ENCODE results near the gene RASA3. TPM values are rescaled to one million over a fixed set of nuclear protein-coding genes. Genes with fewer than 3 reads are reported as not detected.

RASA3 gene
- total RNA-seq, 1 experiment from 2014 or later, result 9.1 TPM

DNA sequence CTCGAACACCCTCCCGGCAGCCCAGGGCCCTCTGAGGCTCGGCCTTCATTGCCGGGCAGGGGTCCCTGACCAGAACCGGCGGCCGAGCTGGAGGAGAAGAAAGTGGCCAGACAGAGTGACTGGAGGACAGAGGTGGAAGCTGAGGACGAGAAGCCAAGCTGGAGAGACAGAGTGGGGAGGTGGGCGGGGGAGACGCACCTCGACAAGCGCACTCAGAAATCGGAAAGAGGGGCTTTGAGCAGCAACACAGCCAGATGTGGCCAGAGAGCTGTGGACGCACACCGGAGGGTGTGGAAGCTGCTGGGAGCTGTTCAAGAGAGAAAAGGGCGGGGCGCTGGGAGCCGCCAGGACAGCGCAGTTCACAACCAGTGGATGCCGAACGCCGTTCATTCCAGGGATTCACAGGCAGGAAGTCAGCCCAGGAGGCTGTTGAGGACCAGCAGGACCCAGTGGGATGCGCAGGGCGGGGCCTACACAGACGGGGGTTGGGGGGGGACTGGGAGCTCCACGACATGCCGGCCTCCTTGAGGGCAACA, 130.3 kb downstream of the RASA3 start:
- TF ChIP-seq, protein P1, sequence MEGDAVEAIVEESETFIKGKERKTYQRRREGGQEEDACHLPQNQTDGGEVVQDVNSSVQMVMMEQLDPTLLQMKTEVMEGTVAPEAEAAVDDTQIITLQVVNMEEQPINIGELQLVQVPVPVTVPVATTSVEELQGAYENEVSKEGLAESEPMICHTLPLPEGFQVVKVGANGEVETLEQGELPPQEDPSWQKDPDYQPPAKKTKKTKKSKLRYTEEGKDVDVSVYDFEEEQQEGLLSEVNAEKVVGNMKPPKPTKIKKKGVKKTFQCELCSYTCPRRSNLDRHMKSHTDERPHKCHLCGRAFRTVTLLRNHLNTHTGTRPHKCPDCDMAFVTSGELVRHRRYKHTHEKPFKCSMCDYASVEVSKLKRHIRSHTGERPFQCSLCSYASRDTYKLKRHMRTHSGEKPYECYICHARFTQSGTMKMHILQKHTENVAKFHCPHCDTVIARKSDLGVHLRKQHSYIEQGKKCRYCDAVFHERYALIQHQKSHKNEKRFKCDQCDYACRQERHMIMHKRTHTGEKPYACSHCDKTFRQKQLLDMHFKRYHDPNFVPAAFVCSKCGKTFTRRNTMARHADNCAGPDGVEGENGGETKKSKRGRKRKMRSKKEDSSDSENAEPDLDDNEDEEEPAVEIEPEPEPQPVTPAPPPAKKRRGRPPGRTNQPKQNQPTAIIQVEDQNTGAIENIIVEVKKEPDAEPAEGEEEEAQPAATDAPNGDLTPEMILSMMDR (IDR thresholded peaks at IDR 0.05; ENCODE audit: unreplicated experiment), result no peak
- intact Hi-C loops (cut with micrococcal nuclease), result no loop called here
- POLR2A ChIA-PET, result interaction anchor here (2.0 kb wide), 1 partner anchor 13 kb away, joined by 6 read pairs; no protein-coding TSS in a partner anchor
- Mint-ChIP-seq H3K27me3 (ENCODE audit: insufficient read depth, unreplicated experiment) (no peaks in the 10 kb centered on the region), H3K36me3 (ENCODE audit: insufficient read depth, unreplicated experiment) (peaks cover 16% of the 10 kb centered on the region), H3K9me3 (ENCODE audit: unreplicated experiment) (no peaks in the 10 kb centered on the region), H3K4me3 (ENCODE audit: unreplicated experiment) (no peak overlapping the region), H3K27ac (ENCODE audit: low read depth, unreplicated experiment) (no peak overlapping the region), H3K4me1 (ENCODE audit: insufficient read depth, unreplicated experiment) (peaks cover 7% of the 10 kb centered on the region)
- no peak for DNase-seq (ENCODE audit: unreplicated experiment)
- CTCF ChIA-PET, result interaction anchor here (0.6 kb wide), 1 partner anchor 211 kb away, joined by 3 read pairs; no protein-coding TSS in a partner anchor
- no TSS peak for BruUV-seq (replicated peaks)

DNA sequence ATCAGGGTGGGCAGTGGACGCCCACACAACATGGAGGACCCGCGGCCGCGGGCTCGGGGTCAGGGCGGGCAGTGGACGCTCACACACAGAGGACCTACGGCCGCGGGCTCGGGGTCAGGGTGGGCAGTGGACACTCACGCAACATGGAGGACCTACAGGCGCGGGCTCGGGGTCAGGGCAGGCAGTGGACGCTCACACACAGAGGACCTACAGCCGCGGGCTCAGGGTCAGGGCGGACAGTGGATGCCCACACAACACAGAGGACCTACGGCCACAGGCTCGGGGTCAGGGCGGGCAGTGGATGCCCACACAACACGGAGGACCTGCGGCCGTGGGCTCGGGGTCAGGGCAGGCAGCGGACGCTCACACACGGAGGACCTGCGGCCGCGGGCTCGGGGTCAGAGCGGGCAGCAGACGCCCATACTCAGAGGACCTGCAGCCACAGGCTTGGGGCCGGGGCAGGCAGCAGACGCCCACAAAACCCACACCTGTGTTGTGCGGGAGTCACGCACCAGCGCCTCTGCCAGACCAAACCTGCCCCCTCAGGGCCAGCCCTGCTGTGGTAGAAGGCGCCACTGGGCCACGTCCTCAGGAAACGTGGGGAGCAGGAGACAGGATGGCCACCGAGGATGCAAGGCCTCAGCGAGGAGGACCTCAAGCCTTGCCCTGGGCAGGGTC, 131.0 kb downstream of the RASA3 start:
- no peak overlapping the region for H3K27ac Mint-ChIP-seq (ENCODE audit: low read depth, unreplicated experiment)
- peaks cover 7% of the 10 kb centered on the region for H3K4me1 Mint-ChIP-seq (ENCODE audit: insufficient read depth, unreplicated experiment)
- no peak overlapping the region for H3K4me3 Mint-ChIP-seq (ENCODE audit: unreplicated experiment)
- TF ChIP-seq, protein P1 (IDR thresholded peaks at IDR 0.05; ENCODE audit: unreplicated experiment), result no peak
- ChIA-PET CTCF (interaction anchor here (0.6 kb wide), 1 partner anchor 211 kb away, joined by 3 read pairs; no protein-coding TSS in a partner anchor), POLR2A (no interaction called here)
- intact Hi-C loops (cut with micrococcal nuclease), result no loop called here
- H3K36me3 Mint-ChIP-seq (ENCODE audit: insufficient read depth, unreplicated experiment), result peaks cover 16% of the 10 kb centered on the region
- H3K27me3 Mint-ChIP-seq (ENCODE audit: insufficient read depth, unreplicated experiment), result no peaks in the 10 kb centered on the region
- BruUV-seq (replicated peaks), result no TSS peak
- no peak for DNase-seq (ENCODE audit: unreplicated experiment)
- H3K9me3 Mint-ChIP-seq (ENCODE audit: unreplicated experiment), result no peaks in the 10 kb centered on the region

DNA sequence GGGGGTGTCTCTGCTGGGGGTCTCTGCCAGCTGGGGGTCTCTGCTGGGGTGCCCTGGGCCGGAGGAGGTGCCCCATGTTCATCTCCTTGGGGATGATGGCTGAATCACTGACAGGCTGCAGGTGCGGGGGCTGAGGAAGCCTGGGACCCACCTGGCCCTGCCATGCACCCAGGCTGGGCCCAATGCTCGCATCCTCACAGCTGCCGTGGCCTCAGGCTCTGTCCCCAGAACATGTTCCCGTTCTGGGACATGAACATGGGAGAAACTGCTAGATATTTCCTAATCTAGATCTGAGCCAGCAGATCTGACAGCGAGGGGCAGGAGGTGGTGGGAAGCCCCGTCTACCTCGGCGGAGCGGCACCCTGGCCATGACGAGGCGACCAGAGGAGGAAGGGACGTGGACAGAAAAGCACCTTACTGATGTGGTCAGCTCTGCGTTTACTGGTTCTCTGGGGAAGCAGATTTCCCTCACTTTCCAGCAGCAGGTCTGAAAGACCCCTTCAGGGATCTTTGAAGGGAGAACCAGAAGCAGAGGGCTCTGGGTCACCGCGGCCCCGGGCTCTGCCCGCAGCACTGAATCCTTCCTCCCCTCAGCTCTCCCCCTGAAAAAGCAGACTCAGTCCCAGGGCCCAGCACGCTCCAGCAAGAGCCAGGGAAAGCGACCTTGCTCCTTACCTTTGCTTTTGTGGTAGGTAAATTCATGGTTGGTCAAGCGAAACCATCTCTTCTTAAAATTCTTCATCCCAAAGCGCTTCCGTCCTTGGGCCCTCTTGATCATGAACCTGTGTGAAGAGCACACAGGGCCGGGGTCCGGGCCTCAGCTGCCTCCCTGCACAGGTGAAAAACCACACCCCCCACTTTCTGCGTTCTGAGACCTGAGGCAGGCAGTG, 132.0 kb downstream of the RASA3 start:
- H3K36me3 Mint-ChIP-seq (ENCODE audit: insufficient read depth, unreplicated experiment), result peaks cover 16% of the 10 kb centered on the region
- peaks cover 7% of the 10 kb centered on the region for H3K4me1 Mint-ChIP-seq (ENCODE audit: insufficient read depth, unreplicated experiment)
- H3K27ac Mint-ChIP-seq (ENCODE audit: low read depth, unreplicated experiment), result no peak overlapping the region
- ChIA-PET POLR2A (interaction anchor here (1.5 kb wide), 1 partner anchor 15 kb away, joined by 3 read pairs; no protein-coding TSS in a partner anchor), CTCF (no interaction called here)
- intact Hi-C loops (cut with micrococcal nuclease), result no loop called here
- TF ChIP-seq, protein P1 (IDR thresholded peaks at IDR 0.05; ENCODE audit: unreplicated experiment), result no peak
- no peaks in the 10 kb centered on the region for H3K27me3 Mint-ChIP-seq (ENCODE audit: insufficient read depth, unreplicated experiment)
- no peak overlapping the region for H3K4me3 Mint-ChIP-seq (ENCODE audit: unreplicated experiment)
- no peak for DNase-seq (ENCODE audit: unreplicated experiment)
- no peaks in the 10 kb centered on the region for H3K9me3 Mint-ChIP-seq (ENCODE audit: unreplicated experiment)
- BruUV-seq (replicated peaks), result no TSS peak

DNA sequence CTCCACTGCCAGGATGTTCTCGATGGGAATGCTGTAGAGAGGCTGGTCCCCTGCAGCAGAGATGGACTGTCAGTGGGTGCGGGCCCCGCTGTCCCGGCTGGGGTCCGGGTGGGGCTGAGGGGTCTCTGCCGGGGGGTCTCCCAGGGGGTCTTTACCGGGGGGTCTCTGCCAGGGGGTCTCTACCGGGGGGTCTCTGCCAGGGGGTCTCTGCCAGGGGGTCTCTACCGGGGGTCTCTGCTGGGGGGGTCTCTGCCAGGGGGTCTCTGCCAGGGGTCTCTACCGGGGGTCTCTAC, 132.9 kb downstream of the RASA3 start:
- peaks cover under 1% of the 10 kb centered on the region for H3K4me1 Mint-ChIP-seq (ENCODE audit: insufficient read depth, unreplicated experiment)
- no peak overlapping the region for H3K27ac Mint-ChIP-seq (ENCODE audit: low read depth, unreplicated experiment)
- H3K27me3 Mint-ChIP-seq (ENCODE audit: insufficient read depth, unreplicated experiment), result no peaks in the 10 kb centered on the region
- CTCF ChIA-PET, result no interaction called here
- no peak for DNase-seq (ENCODE audit: unreplicated experiment)
- POLR2A ChIA-PET, result interaction anchor here (0.6 to 1.5 kb wide), 2 partner anchors 16 to 37 kb away, joined by 3 read pairs; no protein-coding TSS in a partner anchor
- intact Hi-C loops (cut with micrococcal nuclease), result no loop called here
- H3K9me3 Mint-ChIP-seq (ENCODE audit: unreplicated experiment), result no peaks in the 10 kb centered on the region
- H3K36me3 Mint-ChIP-seq (ENCODE audit: insufficient read depth, unreplicated experiment), result peaks cover 17% of the 10 kb centered on the region
- TF ChIP-seq, protein P1 (IDR thresholded peaks at IDR 0.05; ENCODE audit: unreplicated experiment), result no peak
- no TSS peak for BruUV-seq (replicated peaks)
- no peak overlapping the region for H3K4me3 Mint-ChIP-seq (ENCODE audit: unreplicated experiment)

Measured in MCF 10A (cell line).